Measurements from ENCODE around the gene CFAP298.

DNA sequence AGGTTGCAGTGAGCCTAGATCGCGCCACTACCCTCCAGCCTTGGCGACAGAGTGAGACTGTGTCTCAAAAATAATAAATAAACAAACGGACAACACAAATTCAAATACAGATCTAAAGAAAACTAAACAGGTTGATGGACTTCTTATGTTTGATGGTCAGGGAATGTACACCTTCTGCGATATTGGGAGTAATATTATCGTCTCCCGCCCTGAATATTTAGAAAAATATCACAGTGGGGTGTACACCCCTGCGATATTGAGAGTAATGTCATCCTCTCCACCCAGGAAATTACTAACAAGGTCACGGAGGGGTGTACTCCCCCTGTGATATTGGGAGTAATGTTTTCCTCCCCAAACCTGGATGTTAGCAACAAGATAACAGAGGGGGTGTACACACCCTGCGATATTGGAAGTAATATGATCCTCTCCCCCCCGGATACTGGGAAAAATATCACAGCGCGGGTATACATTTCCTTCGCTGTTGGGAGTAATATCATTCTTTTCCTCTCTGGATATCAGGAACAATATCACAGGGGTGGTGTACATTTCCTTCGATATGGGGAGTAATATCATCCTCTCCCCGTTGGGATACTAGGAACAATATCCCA lies 1.4 kb upstream of the CFAP298 start:
- no peak for TF ChIP-seq FOXA1 (IDR thresholded peaks at IDR 0.05)
- TF ChIP-seq BHLHE40 (IDR thresholded peaks at IDR 0.05; ENCODE audit: borderline replicate concordance) = no peak
- TF ChIP-seq ZNF384 (IDR thresholded peaks at IDR 0.05) = no peak
- no peak for TF ChIP-seq FOXK2 (IDR thresholded peaks at IDR 0.05)
- TF ChIP-seq ELF4 (IDR thresholded peaks at IDR 0.05) = no peak
- TF ChIP-seq SP1 (IDR thresholded peaks at IDR 0.05) = no peak

Measured in HEK293T (cell line).